ENCODE measurements around the gene EPHA8. TPM values are rescaled to one million over a fixed set of nuclear protein-coding genes. Genes with fewer than 3 reads are reported as not detected.
A peak's percentile ranks its signal among the peaks of the same experiment; 100 is the strongest.

The EPHA8 gene
- total RNA-seq, 1 experiment from 2014 or later, result not detected

DNA sequence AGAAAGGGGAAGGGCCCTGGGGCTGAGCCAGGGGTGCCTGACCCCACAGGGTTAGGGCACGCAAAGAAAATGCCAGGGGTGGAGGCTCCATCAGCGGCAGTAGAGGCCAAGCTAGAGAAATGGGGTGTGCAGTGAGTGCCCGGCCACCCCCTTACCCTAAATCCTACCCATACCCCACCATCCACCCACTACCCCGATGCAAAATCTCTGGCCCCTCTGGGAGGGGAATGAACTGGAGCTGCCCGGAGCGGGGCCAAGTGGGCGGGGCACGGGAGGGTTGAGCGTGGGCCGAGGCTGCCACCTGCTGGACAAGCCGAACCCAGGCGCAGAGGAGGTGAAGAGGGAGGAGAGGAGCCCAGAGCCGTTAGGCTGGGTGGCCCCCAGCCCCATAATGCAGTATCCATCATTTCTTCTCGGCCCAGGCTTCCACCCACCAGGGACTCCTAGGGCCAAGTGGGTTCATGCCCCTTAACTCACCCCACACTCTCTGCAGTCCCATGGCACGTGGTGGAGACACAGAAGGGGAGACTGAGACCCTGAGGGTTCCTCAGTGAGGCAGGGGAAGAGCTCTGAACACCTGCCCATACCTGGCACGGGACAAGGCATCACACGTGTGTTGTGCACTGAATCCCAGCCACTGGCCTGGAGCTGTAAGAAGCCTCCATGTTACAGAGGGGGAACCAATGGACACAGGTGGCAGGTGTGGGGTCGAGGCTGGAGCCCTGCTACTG, 78.8 kb downstream of the EPHA8 start:
- DNase-seq (ENCODE audit: low read depth), result peak; percentile 47

DNA sequence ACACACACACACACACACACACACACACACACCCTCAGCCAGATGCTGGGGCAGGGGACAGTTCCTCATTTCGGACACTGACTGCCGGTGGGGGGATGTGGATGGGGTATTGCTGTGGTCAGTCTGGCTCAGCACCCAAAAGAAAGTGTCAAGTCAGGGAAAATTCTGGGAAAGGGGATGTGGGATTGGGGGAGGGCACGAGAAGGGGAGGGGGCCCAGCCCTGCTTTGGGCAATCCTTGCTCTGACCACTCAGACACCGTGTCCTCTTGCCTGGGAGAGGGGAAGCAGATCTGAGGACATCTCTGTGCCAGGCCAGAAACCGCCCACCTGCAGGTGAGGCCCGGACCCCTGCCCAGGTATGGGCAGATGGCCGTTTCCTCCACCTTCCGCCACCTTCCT, 80.1 kb downstream of the EPHA8 start, which contains the start of gene C1QC:
Gene C1QC, plus strand, starts transcription at position 253 of the 400 bp plus-strand sequence. CDS start 391 bp downstream, outside the sequence.
- DNase-seq (ENCODE audit: low read depth), result no peak

DNA sequence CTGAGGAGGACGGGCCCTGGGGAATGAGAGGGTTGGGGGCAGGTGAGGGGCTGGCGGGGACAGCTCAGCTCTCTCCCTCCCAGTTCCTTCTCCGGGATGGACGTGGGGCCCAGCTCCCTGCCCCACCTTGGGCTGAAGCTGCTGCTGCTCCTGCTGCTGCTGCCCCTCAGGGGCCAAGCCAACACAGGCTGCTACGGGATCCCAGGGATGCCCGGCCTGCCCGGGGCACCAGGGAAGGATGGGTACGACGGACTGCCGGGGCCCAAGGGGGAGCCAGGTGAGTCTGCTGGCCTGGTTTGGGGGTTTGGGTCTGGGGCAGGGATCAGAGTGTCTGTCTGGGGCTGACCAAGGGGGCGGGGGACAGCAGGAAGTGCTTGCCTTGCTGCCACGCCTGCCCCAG, 80.6 kb downstream of the EPHA8 start:
- no peak for DNase-seq (ENCODE audit: low read depth)

DNA sequence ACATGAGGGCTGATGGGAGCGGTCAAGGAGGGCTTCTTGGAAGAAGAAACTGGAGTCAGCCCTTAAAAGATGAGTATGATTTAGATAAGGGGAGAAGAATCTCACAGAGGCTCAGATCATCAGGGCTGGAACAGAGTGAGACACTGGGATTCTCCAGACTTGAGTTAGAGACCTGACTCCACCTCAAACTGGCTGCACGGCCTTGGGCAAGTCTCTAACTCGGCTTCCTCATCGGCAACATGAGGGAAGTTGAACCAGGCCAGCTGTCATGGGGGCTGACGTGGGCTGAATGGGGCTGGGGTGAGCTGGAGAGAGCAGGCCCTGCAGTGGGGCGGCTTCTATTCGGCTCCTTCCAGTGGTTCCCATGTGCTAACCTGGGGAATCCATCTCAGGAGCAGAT, 82.6 kb downstream of the EPHA8 start:
- DNase-seq (ENCODE audit: low read depth), result no peak

DNA sequence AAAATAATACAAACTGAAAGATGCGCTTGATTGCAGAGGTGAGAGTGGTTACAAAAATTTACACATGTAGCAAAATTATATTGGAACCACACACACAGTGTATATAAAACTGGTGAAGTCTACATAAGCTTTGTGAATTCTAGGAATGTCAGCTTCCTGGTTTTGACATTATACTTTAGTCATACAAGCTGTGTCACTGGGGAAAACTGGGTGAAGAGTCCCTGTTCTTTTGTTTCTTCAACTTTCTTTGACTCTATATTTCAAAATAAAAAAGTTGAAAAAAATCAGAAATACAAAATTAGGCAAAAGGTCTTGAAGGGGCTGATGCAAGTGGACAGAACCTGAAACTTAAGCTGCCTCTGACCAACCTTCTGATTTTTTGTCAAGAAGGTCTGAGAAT, 83.1 kb downstream of the EPHA8 start:
- no peak for DNase-seq (ENCODE audit: low read depth)

DNA sequence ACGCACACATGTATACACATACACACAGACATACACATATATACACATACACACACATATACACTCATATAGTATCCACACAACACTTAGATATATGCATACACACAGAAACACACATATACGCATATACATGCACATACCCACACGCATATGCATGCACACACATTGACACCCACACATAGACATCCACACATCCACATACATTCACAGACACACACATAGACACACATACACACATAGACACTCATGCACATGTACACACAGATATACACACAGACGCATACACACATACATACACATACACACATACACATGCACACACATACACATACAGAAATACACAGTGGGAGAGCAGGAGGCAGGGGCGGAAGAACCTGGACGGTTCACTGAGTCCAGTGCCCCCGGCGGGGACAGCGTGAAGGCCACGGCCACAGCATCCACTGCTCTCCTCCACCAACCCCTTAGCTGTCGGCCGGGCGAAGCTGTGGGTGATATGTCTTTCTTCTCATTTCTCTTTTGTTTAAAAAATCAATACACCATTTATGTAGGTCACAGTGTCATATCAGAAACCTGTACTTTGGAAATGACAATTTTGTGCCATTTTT, 86.9 kb downstream of the EPHA8 start:
- no peak for DNase-seq (ENCODE audit: low read depth)

DNA sequence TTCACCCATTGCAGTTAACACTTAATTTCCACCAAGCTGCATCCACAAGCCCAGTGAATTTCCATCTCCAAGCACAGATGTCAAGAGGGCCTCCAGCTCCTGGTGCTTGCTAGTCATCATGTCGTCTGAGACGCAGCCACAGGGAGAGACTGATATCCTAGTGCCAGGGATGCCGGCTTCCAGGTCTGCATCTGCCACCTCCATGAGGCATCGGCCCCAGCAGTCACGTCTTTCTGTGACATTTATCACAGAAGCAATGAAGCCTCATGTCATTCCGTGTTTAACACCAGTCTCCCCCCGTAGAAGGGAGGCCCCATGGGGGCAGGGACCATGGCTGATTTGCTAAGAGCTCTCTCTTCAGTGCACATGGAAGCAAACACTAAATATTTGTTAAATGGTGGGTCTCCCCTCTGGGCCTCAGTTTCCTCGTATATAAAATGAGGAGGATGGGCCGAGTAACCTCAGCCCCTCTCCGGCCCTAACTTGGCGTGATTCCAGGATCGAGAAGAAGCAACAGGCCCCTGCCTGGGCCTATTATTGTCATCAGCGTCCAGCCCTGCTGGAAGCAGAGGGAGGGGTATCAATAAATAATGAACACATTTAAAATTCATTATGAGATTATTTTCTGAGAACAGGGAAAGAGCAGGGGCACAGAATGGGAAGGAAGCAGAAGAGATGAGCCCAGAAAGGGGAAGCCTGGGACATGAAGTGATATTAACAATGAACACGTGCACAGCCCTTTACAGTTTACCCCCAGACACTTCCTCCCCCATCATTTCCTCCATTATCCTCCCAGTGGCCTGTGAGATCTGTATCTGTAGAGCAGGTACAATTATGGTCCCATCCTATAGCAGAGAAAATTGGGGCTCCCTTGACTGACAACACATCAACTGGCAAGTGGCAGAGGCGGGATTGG, 88.9 kb downstream of the EPHA8 start:
- DNase-seq (ENCODE audit: low read depth), result no peak

DNA sequence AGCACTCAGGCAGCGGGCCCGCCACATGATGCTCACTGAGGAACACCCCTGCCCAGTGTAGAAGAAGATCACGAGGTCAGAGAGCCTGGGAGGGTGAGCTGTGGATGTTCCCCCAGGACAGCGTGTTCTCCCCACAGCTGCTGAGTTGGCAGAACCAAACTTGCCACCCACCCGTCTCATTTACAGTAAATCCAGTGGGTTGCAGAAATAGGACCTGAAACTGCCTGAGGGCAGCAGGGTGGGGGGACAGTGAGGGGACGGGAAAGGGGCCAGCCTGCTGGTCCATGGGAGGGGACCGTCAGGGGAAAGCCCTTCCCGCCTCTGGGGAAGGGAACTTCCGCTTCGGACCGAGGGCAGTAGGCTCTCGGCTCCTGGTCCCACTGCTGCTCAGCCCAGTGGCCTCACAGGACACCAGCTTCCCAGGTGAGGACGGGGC, 89.6 kb downstream of the EPHA8 start, which contains the start of gene C1QB:
Gene C1QB, plus strand, starts transcription at position 356 of the 436 bp plus-strand sequence. CDS start 6,227 bp downstream, outside the sequence.
- no peak for DNase-seq (ENCODE audit: low read depth)

Small RNA genes within 50 kb of the gene (small RNA-seq; reads per million reads assigned to genes)
- not detected for gene MIR6127

Other genes starting within 250 kb of the EPHA8 start
- 12.7 and 13.0 TPM in 2 replicates for gene ZBTB40, start 111.6 kb upstream of the EPHA8 start, total RNA-seq (2014; rRNA removed; shearing (Covaris generic))
- gene C1QA, start 73.1 kb downstream of the EPHA8 start, total RNA-seq (2014; rRNA removed; shearing (Covaris generic)), result not detected in 2 replicates
- gene C1QC, start 80.1 kb downstream of the EPHA8 start, total RNA-seq (2014; rRNA removed; shearing (Covaris generic)), result not detected in 2 replicates
- not detected in 2 replicates for gene C1QB, start 89.7 kb downstream of the EPHA8 start, total RNA-seq (2014; rRNA removed; shearing (Covaris generic))
- gene EPHB2, start 147.3 kb downstream of the EPHA8 start, total RNA-seq (2014; rRNA removed; shearing (Covaris generic)), result 74.0 and 90.3 TPM in 2 replicates

All from HT1080 (cell line).